RWPE2 (cell line): ENCODE data around the gene ZBTB17.

Experiments
- ATAC-seq: fragments of 200-7000 bp; cut with Tn5 transposase; 3 replicates; pipeline ENCODE4 v1.9.1; 2021; ENCODE audit warnings: low read depth
- DNase-seq: peaks from one replicate; pipeline ENCODE4 v3.0.0-alpha.2; 2020; ENCODE audit warnings: low spot score
- H3K27ac ChIP-seq: fragments of 450-650 bp; 2 replicates; pipeline ENCODE4 v1.5.1; 2017; ENCODE audit warnings: mild to moderate bottlenecking; ENCODE audit not compliant: poor library complexity, severe bottlenecking
- H3K27me3 ChIP-seq: fragments of 250-450 bp; sonication (Bioruptor Pico); 2 replicates; pipeline ENCODE4 v1.5.1; 2021; ENCODE audit warnings: mild to moderate bottlenecking, moderate library complexity; ENCODE audit not compliant: insufficient read depth, poor library complexity, severe bottlenecking
- H3K36me3 ChIP-seq: fragments of 250-450 bp; sonication (Bioruptor Pico); 2 replicates; pipeline ENCODE4 v1.5.1; 2020; ENCODE audit warnings: low read depth, mild to moderate bottlenecking, moderate library complexity
- H3K4me1 ChIP-seq: fragments of 250-450 bp; sonication (Bioruptor Pico); 2 replicates; pipeline ENCODE4 v1.5.1; 2021; ENCODE audit warnings: mild to moderate bottlenecking, moderate library complexity; ENCODE audit not compliant: insufficient read depth, poor library complexity, severe bottlenecking
- H3K4me3 ChIP-seq: fragments of 250-450 bp; sonication (Bioruptor Pico); 2 replicates; pipeline ENCODE4 v1.5.1; 2021; ENCODE audit warnings: mild to moderate bottlenecking, moderate library complexity; ENCODE audit not compliant: severe bottlenecking
- H3K9me3 ChIP-seq: fragments of 250-450 bp; sonication (Bioruptor Pico); 2 replicates; pipeline ENCODE4 v1.5.1; 2021; ENCODE audit warnings: mild to moderate bottlenecking, moderate library complexity; ENCODE audit not compliant: severe bottlenecking
- TF ChIP-seq, protein P1 (sequence below): fragments of 450-650 bp; IDR thresholded peaks from one replicate; pipeline ENCODE4 v1.5.1; 2017; ENCODE audit warnings: mild to moderate bottlenecking, moderate library complexity; ENCODE audit not compliant: poor library complexity, severe bottlenecking

ZBTB17 gene

DNA sequence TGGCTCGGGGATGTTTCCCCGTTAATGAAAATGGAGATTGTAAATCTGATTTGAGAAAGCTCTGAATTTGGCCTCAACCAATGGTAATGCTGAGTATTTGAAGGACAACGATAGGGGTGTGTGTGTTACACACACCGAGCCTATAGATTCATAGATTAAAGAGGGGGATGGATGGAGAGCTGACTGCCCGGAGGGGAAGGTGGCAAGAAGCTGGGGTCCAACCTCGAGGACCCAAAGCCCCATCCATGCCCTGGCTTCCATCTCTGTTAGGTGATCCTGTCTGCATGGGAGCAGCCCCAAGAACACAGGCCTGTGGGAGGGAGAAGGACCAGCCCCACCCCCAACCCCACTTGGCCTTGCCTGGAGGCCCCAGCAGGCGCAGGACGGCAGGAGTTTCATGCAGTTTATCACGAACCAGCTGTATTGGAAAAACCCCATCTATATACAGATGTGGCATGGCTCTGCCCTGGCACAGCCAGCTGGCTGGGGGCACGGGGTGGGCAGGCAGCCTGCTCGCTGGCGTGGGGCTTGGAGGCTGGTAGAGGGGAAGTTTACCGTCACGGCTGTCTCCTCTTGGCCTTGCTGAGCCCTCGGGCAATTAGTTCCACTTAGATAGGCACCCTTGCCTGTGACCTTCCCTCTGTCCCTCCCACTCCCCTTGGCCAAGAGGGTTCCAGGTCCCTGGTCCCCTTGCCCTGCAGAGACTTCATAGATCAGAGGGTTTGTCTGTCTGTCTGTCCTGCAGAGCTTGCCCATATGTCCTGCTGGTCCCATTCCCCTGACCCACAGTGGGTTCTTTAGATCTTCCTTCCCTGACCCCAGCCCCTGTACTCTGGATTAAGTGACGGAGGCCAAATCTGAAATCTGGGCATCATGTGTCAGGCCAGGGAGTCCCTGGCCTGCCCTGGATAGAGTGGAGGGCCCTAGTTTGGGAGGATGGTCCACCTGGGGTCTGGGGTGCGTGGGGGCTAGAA is 38.9 kb upstream of the ZBTB17 start:
- peaks cover 6% of the 10 kb centered on the region for H3K4me1 ChIP-seq
- peaks cover 3% of the 10 kb centered on the region for H3K9me3 ChIP-seq
- no peak for DNase-seq
- H3K4me3 ChIP-seq = no peak overlapping the region
- TF ChIP-seq, protein P1, sequence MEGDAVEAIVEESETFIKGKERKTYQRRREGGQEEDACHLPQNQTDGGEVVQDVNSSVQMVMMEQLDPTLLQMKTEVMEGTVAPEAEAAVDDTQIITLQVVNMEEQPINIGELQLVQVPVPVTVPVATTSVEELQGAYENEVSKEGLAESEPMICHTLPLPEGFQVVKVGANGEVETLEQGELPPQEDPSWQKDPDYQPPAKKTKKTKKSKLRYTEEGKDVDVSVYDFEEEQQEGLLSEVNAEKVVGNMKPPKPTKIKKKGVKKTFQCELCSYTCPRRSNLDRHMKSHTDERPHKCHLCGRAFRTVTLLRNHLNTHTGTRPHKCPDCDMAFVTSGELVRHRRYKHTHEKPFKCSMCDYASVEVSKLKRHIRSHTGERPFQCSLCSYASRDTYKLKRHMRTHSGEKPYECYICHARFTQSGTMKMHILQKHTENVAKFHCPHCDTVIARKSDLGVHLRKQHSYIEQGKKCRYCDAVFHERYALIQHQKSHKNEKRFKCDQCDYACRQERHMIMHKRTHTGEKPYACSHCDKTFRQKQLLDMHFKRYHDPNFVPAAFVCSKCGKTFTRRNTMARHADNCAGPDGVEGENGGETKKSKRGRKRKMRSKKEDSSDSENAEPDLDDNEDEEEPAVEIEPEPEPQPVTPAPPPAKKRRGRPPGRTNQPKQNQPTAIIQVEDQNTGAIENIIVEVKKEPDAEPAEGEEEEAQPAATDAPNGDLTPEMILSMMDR = no peak
- H3K27me3 ChIP-seq = no peaks in the 10 kb centered on the region
- no peak overlapping the region for H3K27ac ChIP-seq
- no peak for ATAC-seq
- H3K36me3 ChIP-seq = no peaks in the 10 kb centered on the region

DNA sequence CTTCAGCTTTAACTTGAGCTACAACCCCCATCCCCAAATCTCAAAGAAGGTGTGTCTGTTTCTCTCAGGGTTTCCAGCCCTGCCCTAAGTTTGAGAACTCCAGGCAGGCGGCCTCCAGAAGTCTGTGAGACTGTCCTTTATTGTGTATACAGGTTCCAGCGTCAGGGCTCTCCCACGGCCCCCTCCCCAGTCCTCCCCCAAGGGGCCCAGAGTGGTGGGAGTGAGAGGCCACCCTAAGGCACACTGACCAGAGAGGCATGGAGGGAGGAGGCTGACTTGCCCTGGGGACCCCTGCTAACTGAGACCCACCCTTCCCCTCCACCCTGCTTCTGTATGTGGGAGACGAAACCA is 38.0 kb upstream of the ZBTB17 start:
- DNase-seq (no peak), ATAC-seq (no peak)
- TF ChIP-seq, protein P1 = no peak
- H3K4me3 ChIP-seq = no peak overlapping the region
- H3K36me3 ChIP-seq = no peaks in the 10 kb centered on the region
- H3K27ac ChIP-seq = no peak overlapping the region
- H3K9me3 ChIP-seq = peaks cover 3% of the 10 kb centered on the region
- peaks cover 6% of the 10 kb centered on the region for H3K4me1 ChIP-seq
- H3K27me3 ChIP-seq = no peaks in the 10 kb centered on the region

DNA sequence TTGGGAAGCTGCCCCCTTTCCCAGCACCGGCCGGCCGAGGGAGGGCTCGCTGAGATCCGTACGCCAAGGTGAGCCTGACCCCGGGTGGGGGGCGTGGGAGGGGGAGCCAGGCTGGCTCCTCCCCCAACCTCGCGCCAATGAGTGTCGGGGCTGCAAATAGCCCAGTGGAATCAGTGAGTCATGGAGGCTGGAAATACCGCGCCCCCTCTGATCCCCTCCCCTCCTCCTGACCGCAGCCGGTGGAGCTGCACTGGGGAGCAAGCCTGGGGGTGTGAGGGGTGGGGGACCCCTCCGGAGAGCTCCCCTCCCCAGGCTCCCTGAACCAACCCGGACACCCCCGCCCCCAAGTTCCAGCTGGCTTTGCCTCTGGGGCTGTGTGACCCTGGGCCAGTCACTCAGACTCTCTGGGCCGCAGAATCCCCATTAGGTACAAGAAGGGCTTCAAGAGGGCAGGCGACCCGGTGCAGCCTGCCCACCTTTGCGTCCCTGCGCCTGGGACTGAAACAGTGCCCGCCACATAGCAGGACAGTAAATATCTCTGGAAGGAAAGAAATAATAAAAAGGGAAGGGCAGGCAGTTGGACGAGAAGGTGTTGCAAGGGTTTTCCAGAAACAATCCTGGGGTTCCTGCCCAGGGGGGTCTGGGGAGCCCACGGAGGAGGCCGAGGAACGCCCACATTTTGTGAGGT is 37.5 kb upstream of the ZBTB17 start:
- TF ChIP-seq, protein P1 = no peak
- Histone ChIP-seq H3K27ac (no peak overlapping the region), H3K9me3 (no peaks in the 10 kb centered on the region), H3K27me3 (no peaks in the 10 kb centered on the region), H3K4me1 (peaks cover 6% of the 10 kb centered on the region), H3K4me3 (peak overlapping the region; percentile 19), H3K36me3 (no peaks in the 10 kb centered on the region)
- ATAC-seq (peak; percentile 59), DNase-seq (no peak)

DNA sequence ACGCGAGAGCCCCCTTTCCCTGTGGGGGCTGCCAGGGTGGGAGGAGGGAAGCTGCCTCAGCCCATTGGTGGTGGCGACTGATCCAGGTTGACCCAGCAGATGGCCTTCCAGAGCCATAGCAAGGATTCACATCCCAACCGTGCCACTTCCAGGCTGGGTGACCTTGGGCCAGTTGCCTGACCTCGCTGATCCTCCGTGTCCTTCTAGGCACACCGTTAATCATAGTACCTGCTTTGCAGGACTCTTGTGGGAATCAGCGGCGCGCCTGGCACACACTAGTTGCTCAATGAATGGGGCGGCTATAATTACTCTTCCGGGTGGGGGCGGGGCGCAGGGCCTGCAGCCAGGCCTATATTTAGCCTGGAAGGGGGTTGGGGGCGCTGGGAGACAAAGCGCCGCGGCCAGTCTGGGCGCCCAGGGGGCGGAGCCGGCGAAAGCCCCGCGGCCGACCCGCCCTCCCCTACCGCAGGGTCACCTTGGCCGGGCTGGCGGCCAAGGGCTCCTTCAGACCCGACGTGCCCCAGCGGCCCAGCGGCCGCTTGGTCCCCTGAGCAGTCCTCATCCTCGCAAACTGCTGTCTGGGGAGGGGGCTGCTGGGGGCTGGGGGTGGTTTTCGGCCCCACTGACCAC is 36.8 kb upstream of the ZBTB17 start:
- Histone ChIP-seq H3K27ac (no peak overlapping the region), H3K4me3 (peak overlapping the region; percentile 19), H3K4me1 (peaks cover 6% of the 10 kb centered on the region), H3K27me3 (no peaks in the 10 kb centered on the region), H3K36me3 (no peaks in the 10 kb centered on the region), H3K9me3 (no peaks in the 10 kb centered on the region)
- DNase-seq (no peak), ATAC-seq (peak; percentile 32)
- TF ChIP-seq, protein P1 = peak; percentile 4
